Measurements from ENCODE around the gene FBXO31. TPM values are rescaled to one million over a fixed set of nuclear protein-coding genes. Genes with fewer than 3 reads are reported as not detected.

Gene FBXO31
- total and polyA plus RNA-seq, 2 of the 8 experiments (the other 6 are each of a cell fraction or from before 2014, with no cell fraction given) = 8.3 to 21.6 TPM

GRCh38 chr16:87319997-87320491 lies 63.5 kb downstream of the FBXO31 start:
- Histone ChIP-seq H3K27me3 (replicated peaks in 1 of 4; ENCODE audit: control insufficient read depth in 3 of 4, extremely low read depth in 1 of 4, insufficient read depth in 3 of 4, low read length in 3 of 4) (no peaks in the 10 kb centered on the region), H2AK5ac (ENCODE audit: low read depth, low read length) (no peak overlapping the region), H3K14ac (ENCODE audit: insufficient read length) (no peak overlapping the region), H3K4me2 (ENCODE audit: insufficient read depth in 1 of 2, low read depth in 2 of 2, low read length in 2 of 2) (no peak overlapping the region), H3K23me2 (ENCODE audit: low read depth, low read length) (peaks cover 5% of the 10 kb centered on the region; the same call in 1 of the 2 replicates), H3K4me1 (replicated peaks in 1 of 4; ENCODE audit: control insufficient read depth in 3 of 4, insufficient read depth in 4 of 4, low read length in 3 of 4) (peaks cover 0 to 5% (median 4%) of the 10 kb centered on the region in 4 experiments; a peak in 6 of 7 replicates), H3K79me1 (ENCODE audit: low read depth, low read length) (no peaks in the 10 kb centered on the region), H2BK12ac (ENCODE audit: low read depth, low read length) (no peak overlapping the region), H2BK15ac (ENCODE audit: low read length) (no peak overlapping the region), H4K5ac (ENCODE audit: insufficient read length, low read depth, low read length) (no peak overlapping the region), H4K91ac (replicated peaks; ENCODE audit: insufficient read length, low read length) (no peak overlapping the region), H2BK20ac (ENCODE audit: low read length) (no peak overlapping the region), H3K23ac (ENCODE audit: insufficient read length) (no peak overlapping the region), H3K56ac (replicated peaks; ENCODE audit: insufficient read length, low read depth, low read length) (no peak overlapping the region), H3K4me3 (ENCODE audit: extremely low read depth in 1 of 4, insufficient read depth in 2 of 4, low read depth in 3 of 4, low read length in 4 of 4) (no peak overlapping the region), H3K9me3 (ENCODE audit: insufficient read depth in 2 of 2, low read depth in 1 of 2, low read length in 1 of 2) (no peaks in the 10 kb centered on the region), H3K18ac (ENCODE audit: extremely low read depth, low read length) (no peak overlapping the region), H4K8ac (ENCODE audit: extremely low read depth, insufficient read depth, low read length) (no peak overlapping the region), H2BK5ac (ENCODE audit: low read depth, low read length) (no peak overlapping the region), H4K20me1 (replicated peaks in 1 of 2; ENCODE audit: control insufficient read depth in 1 of 2, insufficient read depth in 2 of 2, low read length in 2 of 2) (no peaks in the 10 kb centered on the region), H3K79me2 (ENCODE audit: control insufficient read depth in 1 of 2, insufficient read depth in 2 of 2, low read length in 2 of 2) (peaks cover 0 to 12% of the 10 kb centered on the region in 2 experiments; a peak in 2 of 4 replicates), H3K4ac (replicated peaks; ENCODE audit: insufficient read length, low read depth, low read length) (no peak overlapping the region), H2BK120ac (replicated peaks; ENCODE audit: low read depth, low read length) (no peak overlapping the region), H3K9ac (replicated peaks in 1 of 4; ENCODE audit: extremely low read depth in 1 of 4, low read depth in 3 of 4, low read length in 3 of 4) (no peak overlapping the region), H3K36me3 (ENCODE audit: control insufficient read depth in 2 of 4, insufficient read depth in 4 of 4, low read length in 3 of 4) (no peaks in the 10 kb centered on the region; a peak in 1 of 8 replicates), H3K27ac (ENCODE audit: low read depth, low read length) (no peak overlapping the region), H2AFZ (ENCODE audit: low read length) (no peak overlapping the region)
- DNase-seq (ENCODE audit: low read depth in 1 of 2, low spot score in 2 of 2) = no peak
- FAIRE-seq = no peak
- ChIA-PET CTCF (ENCODE audit: partially characterized antibody) (no interaction called here), POLR2A (ENCODE audit: partially characterized antibody) (interaction anchor here (1.1 to 1.5 kb wide), 2 partner anchors 12 to 13 kb away, joined by 3 read pairs; no protein-coding TSS in a partner anchor)
- WGBS, 2 experiments (ENCODE audit: extremely low coverage in 1 of 2, insufficient coverage in 1 of 2, insufficient read length in 1 of 2, insufficient replicate concordance in 2 of 2, low coverage in 1 of 2, low lambda C conversion rate in 2 of 2, missing lambda C conversion rate in 1 of 2) = 96% methylated on average over 7 of the region's 7 CpGs; no CpG with 5 or more reads in 1 of the 2 experiments
- no peak for TF ChIP-seq RFX5 (IDR thresholded peaks at IDR 0.05; ENCODE audit: borderline replicate concordance, low read depth, low read length)
- TF ChIP-seq JUND (IDR thresholded peaks at IDR 0.05; ENCODE audit: low read length) = no peak
- no peak for TF ChIP-seq MAFK (IDR thresholded peaks at IDR 0.05; ENCODE audit: low read depth, low read length)
- TF ChIP-seq KDM1A (IDR thresholded peaks at IDR 0.05; ENCODE audit: borderline replicate concordance, low read length) = no peak
- no peak for TF ChIP-seq KDM5A (IDR thresholded peaks at IDR 0.05; ENCODE audit: low read length)
- TF ChIP-seq CBX5 (IDR thresholded peaks at IDR 0.05; ENCODE audit: low read depth, low read length) = no peak
- no peak for TF ChIP-seq CHD1 (IDR thresholded peaks at IDR 0.05; ENCODE audit: low read depth, low read length)
- TF ChIP-seq SUZ12 (IDR thresholded peaks at IDR 0.05; ENCODE audit: low read length) = no peak
- TF ChIP-seq SAP30 (IDR thresholded peaks at IDR 0.05; ENCODE audit: insufficient read depth, insufficient replicate concordance, low read length) = no peak
- no peak for TF ChIP-seq YY1 (IDR thresholded peaks at IDR 0.05; ENCODE audit: low read depth, low read length)
- no peak for TF ChIP-seq EZH2 (IDR thresholded peaks at IDR 0.05; ENCODE audit: low read depth, low read length, severe bottlenecking)
- no peak for TF ChIP-seq RBBP5 (IDR thresholded peaks at IDR 0.05; ENCODE audit: borderline replicate concordance, low read depth, low read length)
- TF ChIP-seq, protein P1, sequence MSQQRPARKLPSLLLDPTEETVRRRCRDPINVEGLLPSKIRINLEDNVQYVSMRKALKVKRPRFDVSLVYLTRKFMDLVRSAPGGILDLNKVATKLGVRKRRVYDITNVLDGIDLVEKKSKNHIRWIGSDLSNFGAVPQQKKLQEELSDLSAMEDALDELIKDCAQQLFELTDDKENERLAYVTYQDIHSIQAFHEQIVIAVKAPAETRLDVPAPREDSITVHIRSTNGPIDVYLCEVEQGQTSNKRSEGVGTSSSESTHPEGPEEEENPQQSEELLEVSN (IDR thresholded peaks at IDR 0.05) = no peak

Measured in H1 (cell line).